ENCODE data around the gene RET.

RET gene

DNA sequence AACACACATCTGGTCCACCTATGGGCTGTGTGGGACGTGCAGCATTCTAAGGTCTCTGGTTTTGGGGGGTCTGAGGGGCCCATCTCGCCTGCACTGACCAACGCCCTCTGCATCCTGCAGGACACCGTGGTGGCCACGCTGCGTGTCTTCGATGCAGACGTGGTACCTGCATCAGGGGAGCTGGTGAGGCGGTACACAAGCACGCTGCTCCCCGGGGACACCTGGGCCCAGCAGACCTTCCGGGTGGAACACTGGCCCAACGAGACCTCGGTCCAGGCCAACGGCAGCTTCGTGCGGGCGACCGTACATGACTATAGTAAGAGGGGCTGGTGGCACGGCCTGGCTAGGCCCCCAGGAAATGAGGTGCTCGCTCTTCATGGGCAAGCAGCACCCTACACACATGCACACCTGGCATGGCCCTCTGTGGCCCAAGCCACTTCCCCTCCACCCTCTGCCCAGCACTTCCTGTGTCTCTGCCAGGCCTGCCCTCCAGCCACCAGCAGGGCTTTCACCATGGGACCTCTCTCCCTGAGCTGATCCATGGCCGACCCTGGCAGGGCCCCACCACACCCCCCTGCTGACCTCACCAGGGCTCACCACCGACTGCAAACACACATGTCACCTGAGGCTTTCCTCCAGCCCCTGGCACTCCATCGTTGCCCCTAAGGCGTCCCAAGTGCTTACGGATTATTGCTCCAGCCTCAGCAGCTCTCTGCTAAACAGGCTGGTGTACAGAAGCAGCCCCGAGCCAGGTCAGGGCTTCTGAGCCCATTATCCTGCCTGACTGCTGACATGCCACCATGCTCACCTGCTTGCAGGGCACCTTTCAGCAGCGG, 29.6 kb downstream of the RET start:
- H3K36me3 ChIP-seq (ENCODE audit: control insufficient read depth, insufficient read depth, low read length), result no peaks in the 10 kb centered on the region
- peaks cover 12% of the 10 kb centered on the region for H3K27me3 ChIP-seq (ENCODE audit: control insufficient read depth, insufficient read depth, low read length)
- no peak overlapping the region for H3K4me3 ChIP-seq (ENCODE audit: low read depth, low read length)
- H3K9ac ChIP-seq (ENCODE audit: low read depth, low read length), result no peak overlapping the region
- no peaks in the 10 kb centered on the region for H3K4me1 ChIP-seq (ENCODE audit: control insufficient read depth, insufficient read depth, low read length)
- no peaks in the 10 kb centered on the region for H3K9me3 ChIP-seq (ENCODE audit: control insufficient read depth, insufficient read depth, low read length)

DNA sequence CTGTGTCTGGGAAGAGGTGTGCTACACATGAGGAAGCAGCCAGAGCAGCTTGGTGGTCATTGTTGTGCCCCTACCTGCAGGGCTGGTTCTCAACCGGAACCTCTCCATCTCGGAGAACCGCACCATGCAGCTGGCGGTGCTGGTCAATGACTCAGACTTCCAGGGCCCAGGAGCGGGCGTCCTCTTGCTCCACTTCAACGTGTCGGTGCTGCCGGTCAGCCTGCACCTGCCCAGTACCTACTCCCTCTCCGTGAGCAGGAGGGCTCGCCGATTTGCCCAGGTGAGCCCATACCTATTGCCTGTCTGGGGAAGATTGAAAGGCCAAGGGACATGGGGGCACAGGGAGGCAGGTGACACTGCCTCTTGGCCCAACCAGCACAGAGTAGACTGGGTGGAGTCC, 32.1 kb downstream of the RET start:
- no peaks in the 10 kb centered on the region for H3K4me1 ChIP-seq (ENCODE audit: control insufficient read depth, insufficient read depth, low read length)
- H3K9ac ChIP-seq (ENCODE audit: low read depth, low read length), result no peak overlapping the region
- peaks cover 6% of the 10 kb centered on the region for H3K27me3 ChIP-seq (ENCODE audit: control insufficient read depth, insufficient read depth, low read length)
- H3K9me3 ChIP-seq (ENCODE audit: control insufficient read depth, insufficient read depth, low read length), result no peaks in the 10 kb centered on the region
- no peaks in the 10 kb centered on the region for H3K36me3 ChIP-seq (ENCODE audit: control insufficient read depth, insufficient read depth, low read length)
- no peak overlapping the region for H3K4me3 ChIP-seq (ENCODE audit: low read depth, low read length)

DNA sequence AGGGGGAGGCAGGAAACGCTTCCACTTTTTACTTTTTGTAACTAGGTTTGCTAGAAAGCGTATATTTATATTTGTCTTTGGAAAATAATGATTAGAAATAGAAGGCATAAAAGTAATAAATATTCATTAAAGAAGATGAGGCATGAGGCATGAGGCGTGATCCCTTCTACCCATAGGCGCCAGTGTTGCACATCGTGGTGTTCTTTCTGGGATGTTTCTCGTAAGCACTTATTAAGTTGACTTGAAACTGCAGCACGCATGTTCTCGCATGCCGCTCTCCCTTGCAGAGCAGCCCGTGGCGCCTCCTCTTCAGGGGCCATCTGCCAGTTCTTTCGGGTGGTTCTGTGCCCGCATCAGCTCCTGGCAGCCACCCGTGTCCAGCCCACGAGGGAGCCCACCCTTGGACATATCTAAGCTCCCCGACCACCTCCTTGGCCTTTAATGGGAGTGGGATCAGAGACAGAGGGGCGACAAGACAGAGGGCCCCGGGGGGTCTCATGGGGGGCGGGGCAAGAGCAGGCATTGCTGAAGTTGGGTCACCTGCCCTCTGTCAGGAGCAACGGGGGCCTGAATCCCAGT, 32.9 kb downstream of the RET start:
- H3K27me3 ChIP-seq (ENCODE audit: control insufficient read depth, insufficient read depth, low read length), result no peaks in the 10 kb centered on the region
- no peak overlapping the region for H3K4me3 ChIP-seq (ENCODE audit: low read depth, low read length)
- H3K36me3 ChIP-seq (ENCODE audit: control insufficient read depth, insufficient read depth, low read length), result no peaks in the 10 kb centered on the region
- H3K9ac ChIP-seq (ENCODE audit: low read depth, low read length), result no peak overlapping the region
- H3K9me3 ChIP-seq (ENCODE audit: control insufficient read depth, insufficient read depth, low read length), result no peaks in the 10 kb centered on the region
- H3K4me1 ChIP-seq (ENCODE audit: control insufficient read depth, insufficient read depth, low read length), result no peaks in the 10 kb centered on the region

DNA sequence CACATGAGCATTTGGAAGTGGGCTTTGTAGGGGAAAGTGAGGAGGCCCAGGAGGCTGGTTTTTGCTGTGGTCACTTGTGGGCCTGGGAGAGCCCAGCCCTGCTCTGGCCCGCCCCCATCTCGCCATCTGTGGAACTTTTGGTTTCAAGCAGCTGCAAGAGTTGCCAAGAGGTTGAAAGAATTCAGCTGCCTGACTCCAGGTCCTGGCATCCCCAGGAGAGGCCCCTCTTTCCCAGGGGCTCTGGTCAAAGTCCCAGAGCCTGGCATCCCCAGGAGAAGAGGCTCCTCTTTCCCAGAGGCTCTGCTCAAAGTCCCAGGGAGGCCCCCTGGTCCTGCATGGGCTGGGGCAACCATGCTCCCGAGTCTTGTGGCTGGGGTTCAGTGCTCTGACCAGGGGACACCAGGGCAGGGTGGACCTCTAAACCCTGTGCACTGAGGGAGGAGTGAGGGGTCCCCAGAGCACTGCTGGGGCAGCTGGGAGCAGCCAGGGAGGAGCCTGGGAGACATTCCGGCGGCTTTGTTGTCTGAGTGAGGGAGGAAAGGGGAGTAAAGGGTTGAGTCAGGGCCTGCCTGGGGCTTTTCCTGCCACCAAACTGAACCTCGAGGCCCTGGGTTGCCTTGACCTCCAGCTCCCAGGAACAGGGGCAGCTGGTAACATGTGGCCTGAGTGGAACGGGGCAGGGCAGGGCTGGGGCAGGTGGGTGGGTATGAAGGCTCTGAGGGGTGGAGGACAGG, 33.6 kb downstream of the RET start:
- Histone ChIP-seq H3K9me3 (ENCODE audit: control insufficient read depth, insufficient read depth, low read length) (no peaks in the 10 kb centered on the region), H3K27me3 (ENCODE audit: control insufficient read depth, insufficient read depth, low read length) (no peaks in the 10 kb centered on the region), H3K4me3 (ENCODE audit: low read depth, low read length) (no peak overlapping the region), H3K4me1 (ENCODE audit: control insufficient read depth, insufficient read depth, low read length) (no peaks in the 10 kb centered on the region), H3K36me3 (ENCODE audit: control insufficient read depth, insufficient read depth, low read length) (no peaks in the 10 kb centered on the region), H3K9ac (ENCODE audit: low read depth, low read length) (no peak overlapping the region)

DNA sequence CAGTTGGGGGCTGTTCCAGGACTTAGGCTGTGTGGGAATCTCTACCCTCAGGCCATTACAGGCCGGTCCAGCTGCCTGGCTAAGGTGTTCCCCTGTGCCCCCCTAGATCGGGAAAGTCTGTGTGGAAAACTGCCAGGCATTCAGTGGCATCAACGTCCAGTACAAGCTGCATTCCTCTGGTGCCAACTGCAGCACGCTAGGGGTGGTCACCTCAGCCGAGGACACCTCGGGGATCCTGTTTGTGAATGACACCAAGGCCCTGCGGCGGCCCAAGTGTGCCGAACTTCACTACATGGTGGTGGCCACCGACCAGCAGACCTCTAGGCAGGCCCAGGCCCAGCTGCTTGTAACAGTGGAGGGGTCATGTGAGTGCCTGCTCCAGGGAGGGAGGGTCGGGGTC, 34.2 kb downstream of the RET start:
- H3K9ac ChIP-seq (ENCODE audit: low read depth, low read length), result no peak overlapping the region
- no peaks in the 10 kb centered on the region for H3K36me3 ChIP-seq (ENCODE audit: control insufficient read depth, insufficient read depth, low read length)
- no peak overlapping the region for H3K4me3 ChIP-seq (ENCODE audit: low read depth, low read length)
- no peaks in the 10 kb centered on the region for H3K27me3 ChIP-seq (ENCODE audit: control insufficient read depth, insufficient read depth, low read length)
- no peaks in the 10 kb centered on the region for H3K9me3 ChIP-seq (ENCODE audit: control insufficient read depth, insufficient read depth, low read length)
- no peaks in the 10 kb centered on the region for H3K4me1 ChIP-seq (ENCODE audit: control insufficient read depth, insufficient read depth, low read length)

GRCh38 chr10:43111921-43112607, 35.2 kb downstream of the RET start:
- Histone ChIP-seq H3K4me1 (ENCODE audit: control insufficient read depth, insufficient read depth, low read length) (no peaks in the 10 kb centered on the region), H3K9ac (ENCODE audit: low read depth, low read length) (no peak overlapping the region), H3K9me3 (ENCODE audit: control insufficient read depth, insufficient read depth, low read length) (no peaks in the 10 kb centered on the region), H3K4me3 (ENCODE audit: low read depth, low read length) (no peak overlapping the region), H3K27me3 (ENCODE audit: control insufficient read depth, insufficient read depth, low read length) (no peaks in the 10 kb centered on the region), H3K36me3 (ENCODE audit: control insufficient read depth, insufficient read depth, low read length) (no peaks in the 10 kb centered on the region)

GRCh38 chr10:43112608-43112961, 35.7 kb downstream of the RET start:
- H3K27me3 ChIP-seq (ENCODE audit: control insufficient read depth, insufficient read depth, low read length), result no peaks in the 10 kb centered on the region
- H3K36me3 ChIP-seq (ENCODE audit: control insufficient read depth, insufficient read depth, low read length), result no peaks in the 10 kb centered on the region
- no peak overlapping the region for H3K4me3 ChIP-seq (ENCODE audit: low read depth, low read length)
- H3K9me3 ChIP-seq (ENCODE audit: control insufficient read depth, insufficient read depth, low read length), result no peaks in the 10 kb centered on the region
- no peak overlapping the region for H3K9ac ChIP-seq (ENCODE audit: low read depth, low read length)
- no peaks in the 10 kb centered on the region for H3K4me1 ChIP-seq (ENCODE audit: control insufficient read depth, insufficient read depth, low read length)

- H3K4me3 ChIP-seq (ENCODE audit: low read depth, low read length), result no peak overlapping the region
- H3K9ac ChIP-seq (ENCODE audit: low read depth, low read length), result no peak overlapping the region
- H3K27me3 ChIP-seq (ENCODE audit: control insufficient read depth, insufficient read depth, low read length), result no peaks in the 10 kb centered on the region
- no peaks in the 10 kb centered on the region for H3K36me3 ChIP-seq (ENCODE audit: control insufficient read depth, insufficient read depth, low read length)
- H3K4me1 ChIP-seq (ENCODE audit: control insufficient read depth, insufficient read depth, low read length), result no peaks in the 10 kb centered on the region
- no peaks in the 10 kb centered on the region for H3K9me3 ChIP-seq (ENCODE audit: control insufficient read depth, insufficient read depth, low read length)
These were observed 36.6 kb downstream of the RET start for GRCh38 chr10:43113201-43114087.

GRCh38 chr10:43114088-43114742, 37.3 kb downstream of the RET start:
- Histone ChIP-seq H3K27me3 (ENCODE audit: control insufficient read depth, insufficient read depth, low read length) (no peaks in the 10 kb centered on the region), H3K9me3 (ENCODE audit: control insufficient read depth, insufficient read depth, low read length) (no peaks in the 10 kb centered on the region), H3K4me1 (ENCODE audit: control insufficient read depth, insufficient read depth, low read length) (no peaks in the 10 kb centered on the region), H3K9ac (ENCODE audit: low read depth, low read length) (no peak overlapping the region), H3K36me3 (ENCODE audit: control insufficient read depth, insufficient read depth, low read length) (no peaks in the 10 kb centered on the region), H3K4me3 (ENCODE audit: low read depth, low read length) (no peak overlapping the region)

DNA sequence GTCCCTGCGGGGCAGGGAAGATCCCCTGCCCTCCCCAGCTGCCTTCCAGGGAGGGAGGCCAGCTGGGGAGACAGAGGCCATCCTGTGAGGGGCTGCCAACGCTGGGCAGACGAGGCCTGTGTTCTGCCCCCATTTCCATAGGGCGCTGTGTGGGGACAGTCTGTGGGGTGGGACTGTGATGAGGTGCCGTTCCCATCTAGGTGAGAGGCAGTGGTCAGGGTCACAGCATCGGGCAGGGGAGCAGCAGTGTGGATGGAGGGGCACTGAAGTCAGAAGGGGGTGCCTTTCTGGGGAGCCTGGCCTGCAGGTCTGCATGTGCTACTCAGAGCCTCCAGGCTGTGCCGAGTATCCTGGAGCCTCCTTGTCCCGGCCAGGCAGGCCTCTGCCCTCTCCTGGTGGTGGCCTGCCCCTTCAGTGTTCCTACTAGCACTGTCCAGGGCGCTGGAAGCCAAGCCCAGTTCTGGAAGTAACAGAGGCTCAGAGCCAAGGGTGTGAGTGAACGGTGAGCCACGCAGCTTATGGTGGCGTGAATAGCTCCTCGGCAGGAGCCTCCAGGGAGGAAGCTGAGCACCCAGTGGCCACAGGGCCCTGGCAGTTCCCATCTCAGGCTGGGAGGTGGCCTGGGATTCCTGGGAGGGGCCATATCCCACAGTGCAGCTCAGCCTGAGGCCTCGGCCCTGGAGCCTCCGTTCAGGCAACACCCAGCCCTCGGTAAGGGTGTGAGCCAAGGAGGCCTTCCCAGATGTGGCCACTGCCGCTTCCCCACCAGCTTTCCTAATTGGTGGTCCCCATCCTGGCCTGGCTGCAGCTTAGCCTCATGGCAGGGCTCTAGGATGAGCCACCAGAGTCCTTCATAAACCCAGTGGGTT, 38.1 kb downstream of the RET start:
- Histone ChIP-seq H3K27me3 (ENCODE audit: control insufficient read depth, insufficient read depth, low read length) (no peaks in the 10 kb centered on the region), H3K4me1 (ENCODE audit: control insufficient read depth, insufficient read depth, low read length) (no peaks in the 10 kb centered on the region), H3K4me3 (ENCODE audit: low read depth, low read length) (no peak overlapping the region), H3K9me3 (ENCODE audit: control insufficient read depth, insufficient read depth, low read length) (no peaks in the 10 kb centered on the region), H3K36me3 (ENCODE audit: control insufficient read depth, insufficient read depth, low read length) (no peaks in the 10 kb centered on the region), H3K9ac (ENCODE audit: low read depth, low read length) (no peak overlapping the region)

Data from iPS-15b (cell line).